HG02642 (cell line): Measurements from ENCODE around the gene PCDHGB1.
"Not testable (repeated sequence)": the region's sequence is repeated elsewhere in the genome, so short reads cannot be mapped to it uniquely, and the experiment has no call there.

Experiments
- ATAC-seq: cut with Tn5 transposase; IDR thresholded peaks from one replicate; pipeline ENCODE4 v1.9.1; 2021; ENCODE audit warnings: mild to moderate bottlenecking; ENCODE audit not compliant: unreplicated experiment, poor library complexity

Gene PCDHGB1

GRCh38 chr5:141343953-141344463, 5.9 kb upstream of the PCDHGB1 start:
- ATAC-seq: no peak

DNA sequence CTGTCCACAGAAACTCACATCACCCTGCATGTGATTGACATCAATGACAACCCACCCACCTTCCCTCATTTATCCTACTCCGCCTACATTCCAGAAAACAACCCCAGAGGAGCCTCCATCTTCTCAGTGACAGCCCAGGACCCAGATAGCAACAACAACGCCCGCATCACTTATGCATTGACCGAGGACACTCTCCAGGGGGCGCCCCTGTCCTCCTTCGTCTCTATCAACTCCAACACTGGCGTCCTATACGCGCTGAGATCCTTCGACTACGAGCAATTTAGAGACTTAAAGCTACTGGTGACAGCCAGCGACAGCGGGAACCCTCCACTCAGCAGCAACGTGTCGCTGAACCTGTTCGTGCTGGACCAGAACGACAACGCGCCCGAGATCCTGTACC, 4.6 kb upstream of the PCDHGB1 start:
- ATAC-seq: no peak

DNA sequence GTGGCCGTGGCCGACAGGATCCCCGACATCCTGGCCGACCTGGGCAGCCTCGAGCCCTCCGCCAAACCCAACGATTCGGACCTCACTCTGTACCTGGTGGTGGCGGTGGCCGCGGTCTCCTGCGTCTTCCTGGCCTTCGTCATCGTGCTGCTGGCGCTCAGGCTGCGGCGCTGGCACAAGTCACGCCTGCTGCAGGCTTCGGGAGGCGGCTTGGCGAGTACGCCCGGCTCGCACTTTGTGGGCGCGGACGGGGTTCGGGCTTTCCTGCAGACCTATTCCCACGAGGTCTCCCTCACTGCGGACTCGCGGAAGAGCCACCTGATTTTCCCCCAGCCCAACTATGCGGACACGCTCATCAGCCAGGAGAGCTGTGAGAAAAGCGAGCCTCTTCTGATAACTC, 3.9 kb upstream of the PCDHGB1 start:
- ATAC-seq: not testable (repeated sequence)

DNA sequence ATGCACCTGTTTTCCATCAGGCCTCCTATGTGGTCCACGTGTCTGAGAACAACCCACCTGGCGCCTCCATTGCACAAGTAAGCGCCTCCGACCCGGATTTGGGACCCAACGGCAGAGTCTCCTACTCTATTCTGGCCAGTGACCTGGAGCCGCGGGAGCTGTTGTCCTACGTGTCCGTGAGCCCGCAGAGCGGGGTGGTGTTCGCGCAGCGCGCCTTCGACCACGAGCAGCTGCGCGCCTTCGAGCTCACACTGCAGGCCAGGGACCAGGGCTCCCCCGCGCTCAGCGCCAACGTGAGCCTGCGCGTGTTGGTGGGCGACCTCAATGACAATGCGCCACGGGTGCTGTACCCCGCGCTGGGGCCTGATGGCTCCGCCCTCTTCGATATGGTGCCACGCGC, 1.7 kb downstream of the PCDHGB1 start:
- no peak for ATAC-seq

- ATAC-seq: no peak
Measured at GRCh38 chr5:141354900-141355469, 5.1 kb downstream of the PCDHGB1 start, which contains the start of gene PCDHGA4. Gene PCDHGA4 (plus strand): TSS chr5:141355021. CDS start chr5:141355108, 87 bp downstream.

DNA sequence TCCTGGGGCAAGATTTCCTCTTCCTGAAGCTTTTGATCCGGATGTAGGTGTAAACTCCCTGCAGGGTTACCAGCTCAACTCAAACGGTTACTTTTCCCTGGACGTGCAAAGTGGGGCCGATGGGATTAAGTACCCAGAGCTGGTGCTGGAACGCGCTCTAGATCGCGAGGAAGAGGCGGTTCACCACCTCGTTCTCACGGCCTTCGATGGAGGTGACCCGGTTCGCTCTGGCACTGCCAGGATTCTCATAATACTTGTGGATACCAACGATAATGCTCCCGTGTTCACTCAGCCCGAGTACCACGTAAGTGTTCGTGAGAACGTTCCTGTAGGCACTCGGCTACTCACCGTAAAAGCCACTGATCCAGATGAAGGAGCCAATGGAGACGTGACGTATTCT, 5.7 kb downstream of the PCDHGB1 start:
- no peak for ATAC-seq

GRCh38 chr5:141356133-141356532, 6.2 kb downstream of the PCDHGB1 start:
- no peak for ATAC-seq

DNA sequence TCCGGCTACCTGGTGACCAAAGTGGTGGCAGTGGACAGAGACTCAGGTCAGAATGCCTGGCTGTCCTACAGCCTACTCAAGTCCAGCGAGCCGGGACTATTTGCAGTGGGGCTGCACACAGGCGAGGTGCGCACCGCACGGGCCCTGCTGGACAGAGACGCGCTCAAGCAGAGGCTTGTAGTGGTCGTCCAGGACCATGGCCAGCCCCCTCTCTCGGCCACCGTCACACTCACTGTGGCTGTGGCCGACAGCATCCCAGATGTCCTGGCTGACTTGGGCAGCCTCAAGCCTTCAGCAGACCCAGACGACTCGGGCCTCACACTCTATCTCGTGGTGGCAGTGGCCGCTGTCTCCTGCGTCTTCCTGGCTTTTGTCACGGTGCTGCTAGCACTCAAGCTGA, 7.1 kb downstream of the PCDHGB1 start:
- ATAC-seq: no peak

DNA sequence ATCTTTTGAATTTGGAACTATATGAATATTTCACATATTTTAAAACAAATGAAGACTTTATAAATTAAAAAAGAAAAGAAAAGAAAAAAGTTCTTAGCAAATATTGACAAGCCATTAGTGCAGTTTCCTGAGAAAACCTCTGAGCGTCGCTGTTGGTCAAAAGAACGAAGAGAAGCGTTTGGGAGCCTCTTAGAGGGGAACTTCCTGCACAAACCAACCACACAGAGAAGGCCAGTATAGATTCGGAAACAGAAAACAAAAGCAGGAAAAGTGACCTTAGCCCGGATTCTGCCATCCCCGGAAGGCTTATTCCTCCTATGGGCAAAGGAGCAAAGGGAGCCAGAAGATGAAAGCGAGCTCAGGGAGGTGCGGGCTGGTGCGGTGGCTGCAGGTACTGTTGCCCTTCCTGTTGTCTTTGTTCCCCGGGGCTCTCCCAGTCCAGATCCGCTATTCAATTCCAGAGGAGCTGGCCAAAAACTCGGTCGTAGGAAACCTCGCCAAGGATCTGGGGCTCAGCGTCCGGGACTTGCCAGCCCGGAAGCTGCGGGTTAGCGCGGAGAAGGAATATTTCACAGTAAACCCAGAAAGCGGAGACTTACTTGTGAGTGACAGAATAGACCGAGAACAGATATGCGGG, 10.0 kb downstream of the PCDHGB1 start, which contains the start of gene PCDHGB2:
TSS of gene PCDHGB2 (plus strand) at position 205 of the 637 bp plus-strand sequence. CDS start at position 347, 142 bp downstream.
- ATAC-seq: no peak

- ATAC-seq: no peak
Measured at GRCh38 chr5:141360685-141361084, 10.8 kb downstream of the PCDHGB1 start.

DNA sequence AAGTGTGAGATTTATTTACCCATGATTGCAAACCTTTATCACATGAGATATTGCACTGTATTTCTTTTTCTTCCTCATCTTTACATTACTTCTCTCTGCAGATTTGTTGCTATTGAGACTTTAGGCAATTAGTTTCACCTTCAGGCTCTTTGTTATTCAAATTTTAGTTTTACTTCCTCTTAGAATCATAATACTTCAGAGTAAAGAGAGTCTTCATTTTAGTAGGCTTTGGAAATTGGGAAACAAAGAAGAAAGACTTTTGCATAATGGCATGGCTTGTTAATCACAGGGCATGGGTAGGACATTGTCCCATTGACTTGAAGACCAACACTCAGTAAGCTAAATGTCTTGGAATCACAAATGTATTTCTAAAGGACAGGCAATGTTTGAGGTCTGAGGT, 12.8 kb downstream of the PCDHGB1 start:
- ATAC-seq: no peak

DNA sequence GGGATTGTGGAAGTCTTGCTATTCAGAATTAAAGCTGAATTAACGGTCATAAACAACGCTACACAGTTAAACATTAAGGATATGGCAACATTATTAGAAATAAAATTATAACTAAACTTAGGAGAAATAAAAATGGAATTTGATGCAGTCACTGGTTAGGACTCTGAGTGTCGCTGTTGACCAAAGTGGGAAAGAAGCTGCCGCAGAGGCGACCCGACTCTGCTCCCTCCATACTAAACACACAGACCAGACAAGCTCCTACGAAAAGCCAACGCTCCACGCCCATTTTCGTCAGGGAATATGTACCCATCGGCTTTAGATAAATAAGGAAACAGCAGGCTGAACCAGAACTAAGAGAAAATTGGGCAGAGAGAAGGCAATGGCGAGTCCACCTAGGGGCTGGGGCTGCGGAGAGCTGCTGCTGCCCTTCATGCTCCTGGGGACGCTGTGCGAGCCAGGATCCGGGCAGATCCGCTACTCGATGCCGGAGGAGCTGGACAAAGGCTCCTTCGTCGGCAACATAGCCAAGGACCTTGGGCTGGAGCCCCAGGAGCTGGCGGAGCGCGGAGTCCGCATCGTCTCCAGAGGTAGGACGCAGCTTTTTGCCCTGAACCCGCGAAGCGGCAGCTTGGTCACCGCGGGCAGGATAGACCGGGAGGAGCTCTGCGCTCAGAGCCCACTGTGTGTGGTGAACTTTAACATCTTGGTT, 14.2 kb downstream of the PCDHGB1 start, which contains the start of gene PCDHGA5:
TSS of gene PCDHGA5 (plus strand) at position 211 of the 709 bp plus-strand sequence. CDS start at position 380, 169 bp downstream.
- ATAC-seq: no peak

- no peak for ATAC-seq
Measured at GRCh38 chr5:141366016-141366896, 16.4 kb downstream of the PCDHGB1 start.

GRCh38 chr5:141369994-141370848, 20.3 kb downstream of the PCDHGB1 start, which contains the start of gene PCDHGB3:
Gene PCDHGB3 (plus strand): TSS chr5:141370242. CDS start chr5:141370395, 153 bp downstream.
- peak; percentile 77 for ATAC-seq

- no peak for ATAC-seq
Measured at GRCh38 chr5:141371572-141372475, 21.9 kb downstream of the PCDHGB1 start.

DNA sequence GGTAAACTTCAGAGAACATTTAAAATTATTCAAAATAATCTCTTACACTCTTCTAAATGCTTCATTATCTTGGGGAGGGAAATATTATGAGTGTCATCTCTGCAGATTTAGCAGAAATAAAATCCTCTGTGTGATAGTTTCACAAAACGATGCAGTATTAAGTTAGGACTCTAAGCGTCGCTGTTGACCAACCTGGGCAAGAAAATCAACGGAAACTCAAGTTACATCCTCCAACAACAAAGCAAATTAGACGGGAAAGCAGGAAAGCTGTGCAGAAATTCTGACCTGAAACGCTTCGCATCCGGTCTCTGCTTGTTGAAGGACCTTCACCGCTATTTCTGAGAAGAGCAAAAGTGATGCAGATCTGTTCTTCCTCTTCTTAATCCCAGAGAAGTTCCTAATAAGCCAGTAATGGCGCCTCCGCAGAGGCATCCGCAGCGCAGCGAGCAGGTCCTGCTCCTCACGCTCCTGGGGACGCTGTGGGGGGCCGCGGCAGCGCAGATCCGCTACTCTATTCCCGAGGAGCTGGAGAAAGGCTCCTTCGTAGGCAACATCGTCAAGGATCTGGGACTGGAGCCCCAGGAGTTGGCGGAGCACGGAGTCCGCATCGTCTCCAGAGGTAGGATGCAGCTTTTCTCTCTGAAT, 23.9 kb downstream of the PCDHGB1 start, which contains the start of gene PCDHGA6:
TSS of gene PCDHGA6 (plus strand) at position 219 of the 645 bp plus-strand sequence. CDS start at position 412, 193 bp downstream.
- no peak for ATAC-seq

- ATAC-seq: no peak
Measured at GRCh38 chr5:141374627-141375026, 24.7 kb downstream of the PCDHGB1 start.
